ENCODE measurements around the gene EFNB3. TPM values are rescaled to one million over a fixed set of nuclear protein-coding genes. Genes with fewer than 3 reads are reported as not detected.

Gene EFNB3
- total and polyA plus RNA-seq, 2 of the 13 experiments (the other 11 are each of a cell fraction or from before 2014, with no cell fraction given): 0.07 to 0.25 TPM

DNA sequence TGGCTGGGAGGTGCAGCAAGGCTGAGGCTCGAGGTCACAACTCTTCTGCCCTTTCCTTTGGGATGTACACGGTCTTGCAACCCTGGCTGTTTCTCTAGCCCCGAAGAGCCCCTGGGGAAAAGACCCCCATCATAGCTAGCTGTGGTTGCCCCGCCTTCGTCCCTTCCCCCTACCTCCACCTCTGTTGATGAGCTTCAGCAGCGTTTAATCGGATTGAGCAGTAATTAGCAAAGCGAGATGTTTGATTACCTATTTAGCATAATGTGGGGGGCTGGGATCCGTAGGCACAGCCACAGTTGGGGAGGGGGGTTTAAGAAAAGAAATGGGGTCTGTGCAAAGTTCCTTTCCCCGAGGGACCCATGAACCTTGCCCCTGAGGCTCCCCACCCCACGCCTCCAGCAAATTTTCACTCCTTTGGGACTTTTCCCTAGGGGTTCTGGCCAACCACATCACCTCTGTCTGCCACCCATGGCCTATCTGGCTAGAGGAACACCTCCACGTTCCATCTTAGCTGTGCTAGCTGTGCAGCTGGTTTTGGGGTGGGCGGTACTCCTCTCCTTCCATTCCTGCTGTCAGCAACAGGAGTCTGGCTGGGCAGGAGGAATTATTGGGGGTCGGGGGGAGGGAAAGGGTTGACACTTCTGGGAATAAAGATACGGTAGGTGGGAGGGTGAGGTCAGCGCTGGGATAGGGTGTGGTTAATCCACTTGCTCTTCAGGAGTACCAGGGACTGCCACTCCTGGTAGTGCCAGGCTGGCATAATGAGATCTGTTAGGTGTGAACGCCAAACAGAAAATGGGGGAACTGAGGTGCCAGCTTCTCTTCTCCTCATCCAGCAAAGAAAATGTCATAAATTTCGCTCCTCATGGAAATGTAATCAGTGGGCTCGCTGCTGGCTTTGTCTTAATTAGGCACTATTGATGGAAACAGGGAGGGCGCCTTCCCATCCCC is 11.2 kb downstream of the EFNB3 start:
- FAIRE-seq: no peak
- no peak for ATAC-seq
- no peak overlapping the region for H3K9ac ChIP-seq (ENCODE audit: insufficient read depth, low read depth, low read length)
- WGBS (ENCODE audit: low lambda C conversion rate): 30% methylated on average over 16 of the region's 20 CpGs
- H3K9me3 ChIP-seq (ENCODE audit: low read length): no peaks in the 10 kb centered on the region
- in situ Hi-C loops (cut with HindIII; ENCODE audit: extremely low pct_ligation_motif_present, low pct_unique_long_range_greater_than_20kb) (loop anchor here (5.0 kb wide), 1 partner anchor 84 kb away; the partner anchor contains the start of gene SHBG), intact Hi-C loops (cut with micrococcal nuclease; ENCODE audit: unreplicated experiment) (no loop called here)
- H3K4me1 ChIP-seq (ENCODE audit: insufficient read depth, low read length): peaks cover 27% of the 10 kb centered on the region
- H3K36me3 ChIP-seq (replicated peaks in 1 of 2; ENCODE audit: control insufficient read depth in 1 of 2, insufficient read depth in 2 of 2, low read length in 2 of 2): no peaks in the 10 kb centered on the region
- peak overlapping the region; percentile 78 for H3K4me2 ChIP-seq (ENCODE audit: low read depth, low read length)
- H3K4me3 ChIP-seq (replicated peaks in 1 of 3; ENCODE audit: insufficient read depth in 1 of 3, low read depth in 2 of 3, low read length in 3 of 3): peak overlapping the region; percentile 49 to 72 (median 62); a peak in 4 of 6 replicates
- H4K20me1 ChIP-seq (ENCODE audit: insufficient read depth, low read length): no peaks in the 10 kb centered on the region
- H2AFZ ChIP-seq (ENCODE audit: low read length): no peak overlapping the region
- no peak for TF ChIP-seq ATRX (CRISPR knock-in tag; IDR thresholded peaks at IDR 0.05; ENCODE audit: borderline replicate concordance)
- TF ChIP-seq, protein P1, sequence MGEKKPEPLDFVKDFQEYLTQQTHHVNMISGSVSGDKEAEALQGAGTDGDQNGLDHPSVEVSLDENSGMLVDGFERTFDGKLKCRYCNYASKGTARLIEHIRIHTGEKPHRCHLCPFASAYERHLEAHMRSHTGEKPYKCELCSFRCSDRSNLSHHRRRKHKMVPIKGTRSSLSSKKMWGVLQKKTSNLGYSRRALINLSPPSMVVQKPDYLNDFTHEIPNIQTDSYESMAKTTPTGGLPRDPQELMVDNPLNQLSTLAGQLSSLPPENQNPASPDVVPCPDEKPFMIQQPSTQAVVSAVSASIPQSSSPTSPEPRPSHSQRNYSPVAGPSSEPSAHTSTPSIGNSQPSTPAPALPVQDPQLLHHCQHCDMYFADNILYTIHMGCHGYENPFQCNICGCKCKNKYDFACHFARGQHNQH (CRISPR knock-in tag; IDR thresholded peaks at IDR 0.05): 0 out of 2 replicates have a peak, but pooled peaks have one; percentile 10
- no TSS peak for BruUV-seq (replicated peaks)
- H3K79me2 ChIP-seq (ENCODE audit: insufficient read depth, low read length): no peaks in the 10 kb centered on the region
- ChIA-PET POLR2A (interaction anchor here (0.9 to 2.0 kb wide), 4 partner anchors 10 to 30 kb away, joined by 3 to 6 read pairs (median 4); partner anchors contain the start of genes TP53 and WRAP53), CTCF (ENCODE audit: low intra/inter-chr PET ratio, low total read pairs) (interaction anchor here (2.0 kb wide), 1 partner anchor 28 kb away, joined by 5 read pairs; the partner anchor contains the start of gene WRAP53)
- H3K27me3 ChIP-seq (ENCODE audit: control insufficient read depth in 1 of 2, insufficient read depth in 2 of 2, low read length in 2 of 2): peaks cover 11 to 88% of the 10 kb centered on the region in 2 experiments
- no peak overlapping the region for H3K27ac ChIP-seq (ENCODE audit: extremely low read length, insufficient read depth, low read length)
- no peak for DNase-seq (ENCODE audit: low spot score)

Data from HepG2 (cell line).